GM12878 (cell line): ENCODE data around the gene RAPGEF6.

Source experiments
- EP300 ChIP-seq, 2 experiments: fragments of 150-350 bp in 1 of 2; IDR thresholded peaks; 2 replicates each; pipeline ENCODE4 v1.6.1; 2011 to 2012; ENCODE audit warnings: low read depth in 2 of 2, low read length in 2 of 2, borderline replicate concordance in 1 of 2, improper control_type of control experiment in 1 of 2, inconsistent platforms in 1 of 2; ENCODE audit not compliant: control insufficient read depth in 1 of 2
- MEF2A ChIP-seq: IDR thresholded peaks from 2 replicates; pipeline ENCODE4 v1.6.1; 2011; ENCODE audit warnings: low read depth, mild to moderate bottlenecking, low read length, moderate library complexity; ENCODE audit not compliant: insufficient read depth
- NFIC ChIP-seq: IDR thresholded peaks from 2 replicates; pipeline ENCODE4 v1.6.1; 2012; ENCODE audit warnings: low read depth, mild to moderate bottlenecking, inconsistent platforms, low read length, moderate library complexity
- POLR2AphosphoS2 ChIP-seq: IDR thresholded peaks from 2 replicates; pipeline ENCODE4 v1.6.1; 2011; ENCODE audit warnings: low read depth, mild to moderate bottlenecking, low read length, improper control_type of control experiment, moderate library complexity
- RB1 ChIP-seq: fragments of 450-650 bp; formaldehyde crosslinking; IDR thresholded peaks from 2 replicates; pipeline ENCODE4 v1.6.1; 2017; ENCODE audit warnings: mild to moderate bottlenecking, borderline replicate concordance
- RCOR1 ChIP-seq: conservative IDR thresholded peaks from 2 replicates; pipeline ENCODE4 v1.6.1; 2012; ENCODE audit warnings: low read depth, low read length, improper control_type of control experiment
- SRF ChIP-seq, 2 experiments: IDR thresholded peaks; 2 replicates each; pipeline ENCODE4 v1.6.1; 2011; ENCODE audit warnings: low read depth in 2 of 2, low read length in 2 of 2, mild to moderate bottlenecking in 1 of 2, moderate library complexity in 1 of 2
- TCF7 ChIP-seq: IDR thresholded peaks from 2 replicates; pipeline ENCODE4 v1.6.1; 2014; ENCODE audit warnings: antibody characterized with exemption, borderline replicate concordance
- ZNF384 ChIP-seq: IDR thresholded peaks from 2 replicates; pipeline ENCODE4 v1.6.1; 2012; ENCODE audit warnings: low read depth, mild to moderate bottlenecking, low read length, improper control_type of control experiment, borderline replicate concordance
- TF ChIP-seq, protein P1 (sequence below), 3 experiments: IDR thresholded peaks in 2 of 3; conservative IDR thresholded peaks in 1 of 3; 2 replicates each; pipeline ENCODE4 v1.5.1; 2011; ENCODE audit warnings: low read depth in 3 of 3, low read length in 3 of 3, mild to moderate bottlenecking in 3 of 3, control low read depth in 2 of 3, moderate library complexity in 2 of 3, inconsistent platforms in 1 of 3, mixed read lengths in 1 of 3; ENCODE audit not compliant: control insufficient read depth in 2 of 3, insufficient read depth in 1 of 3; ENCODE audit errors: extremely low read depth in 1 of 3
- TF ChIP-seq, protein P2 (sequence below): fragments of 450-650 bp; IDR thresholded peaks from 2 replicates; pipeline ENCODE4 v1.6.1; 2018; ENCODE audit warnings: mild to moderate bottlenecking, low read depth, moderate library complexity; ENCODE audit not compliant: partially characterized antibody

DNA sequence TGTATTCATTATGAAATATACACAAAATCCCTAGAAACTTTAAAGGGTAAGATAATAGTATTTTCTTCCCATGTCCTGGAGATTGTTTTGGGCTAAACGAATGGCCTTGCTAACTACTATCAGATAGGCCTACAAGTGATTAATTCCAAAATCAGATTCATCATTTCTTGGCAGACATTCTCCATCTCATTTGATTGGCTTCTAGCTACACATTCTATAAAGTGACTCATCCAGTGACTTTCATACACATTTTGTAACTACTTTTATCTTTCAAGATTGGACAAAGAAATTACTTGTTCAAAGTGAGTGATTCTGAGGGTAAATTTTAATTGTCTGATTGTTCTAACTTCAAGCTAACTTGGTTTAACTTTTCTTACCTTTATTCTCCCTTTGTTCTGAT, 93.3 kb downstream of the RAPGEF6 start:
- TF ChIP-seq EP300 (IDR thresholded peaks at IDR 0.05; ENCODE audit: borderline replicate concordance in 1 of 2, control insufficient read depth in 1 of 2, low read depth in 2 of 2, low read length in 2 of 2) = no peak
- no peak for TF ChIP-seq NFIC
- TF ChIP-seq MEF2A = no peak
- no peak for TF ChIP-seq POLR2AphosphoS2
- TF ChIP-seq, protein P1, sequence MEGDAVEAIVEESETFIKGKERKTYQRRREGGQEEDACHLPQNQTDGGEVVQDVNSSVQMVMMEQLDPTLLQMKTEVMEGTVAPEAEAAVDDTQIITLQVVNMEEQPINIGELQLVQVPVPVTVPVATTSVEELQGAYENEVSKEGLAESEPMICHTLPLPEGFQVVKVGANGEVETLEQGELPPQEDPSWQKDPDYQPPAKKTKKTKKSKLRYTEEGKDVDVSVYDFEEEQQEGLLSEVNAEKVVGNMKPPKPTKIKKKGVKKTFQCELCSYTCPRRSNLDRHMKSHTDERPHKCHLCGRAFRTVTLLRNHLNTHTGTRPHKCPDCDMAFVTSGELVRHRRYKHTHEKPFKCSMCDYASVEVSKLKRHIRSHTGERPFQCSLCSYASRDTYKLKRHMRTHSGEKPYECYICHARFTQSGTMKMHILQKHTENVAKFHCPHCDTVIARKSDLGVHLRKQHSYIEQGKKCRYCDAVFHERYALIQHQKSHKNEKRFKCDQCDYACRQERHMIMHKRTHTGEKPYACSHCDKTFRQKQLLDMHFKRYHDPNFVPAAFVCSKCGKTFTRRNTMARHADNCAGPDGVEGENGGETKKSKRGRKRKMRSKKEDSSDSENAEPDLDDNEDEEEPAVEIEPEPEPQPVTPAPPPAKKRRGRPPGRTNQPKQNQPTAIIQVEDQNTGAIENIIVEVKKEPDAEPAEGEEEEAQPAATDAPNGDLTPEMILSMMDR (IDR thresholded peaks at IDR 0.05 in 2 of 3, conservative IDR thresholded peaks at IDR 0.05 in 1 of 3; ENCODE audit: control insufficient read depth in 2 of 3, extremely low read depth in 1 of 3, insufficient read depth in 1 of 3, low read depth in 3 of 3, low read length in 3 of 3) = no peak
- no peak for TF ChIP-seq SRF (IDR thresholded peaks at IDR 0.05; ENCODE audit: low read depth in 2 of 2, low read length in 2 of 2)
- TF ChIP-seq, protein P2, sequence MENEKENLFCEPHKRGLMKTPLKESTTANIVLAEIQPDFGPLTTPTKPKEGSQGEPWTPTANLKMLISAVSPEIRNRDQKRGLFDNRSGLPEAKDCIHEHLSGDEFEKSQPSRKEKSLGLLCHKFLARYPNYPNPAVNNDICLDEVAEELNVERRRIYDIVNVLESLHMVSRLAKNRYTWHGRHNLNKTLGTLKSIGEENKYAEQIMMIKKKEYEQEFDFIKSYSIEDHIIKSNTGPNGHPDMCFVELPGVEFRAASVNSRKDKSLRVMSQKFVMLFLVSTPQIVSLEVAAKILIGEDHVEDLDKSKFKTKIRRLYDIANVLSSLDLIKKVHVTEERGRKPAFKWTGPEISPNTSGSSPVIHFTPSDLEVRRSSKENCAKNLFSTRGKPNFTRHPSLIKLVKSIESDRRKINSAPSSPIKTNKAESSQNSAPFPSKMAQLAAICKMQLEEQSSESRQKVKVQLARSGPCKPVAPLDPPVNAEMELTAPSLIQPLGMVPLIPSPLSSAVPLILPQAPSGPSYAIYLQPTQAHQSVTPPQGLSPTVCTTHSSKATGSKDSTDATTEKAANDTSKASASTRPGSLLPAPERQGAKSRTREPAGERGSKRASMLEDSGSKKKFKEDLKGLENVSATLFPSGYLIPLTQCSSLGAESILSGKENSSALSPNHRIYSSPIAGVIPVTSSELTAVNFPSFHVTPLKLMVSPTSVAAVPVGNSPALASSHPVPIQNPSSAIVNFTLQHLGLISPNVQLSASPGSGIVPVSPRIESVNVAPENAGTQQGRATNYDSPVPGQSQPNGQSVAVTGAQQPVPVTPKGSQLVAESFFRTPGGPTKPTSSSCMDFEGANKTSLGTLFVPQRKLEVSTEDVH = no peak
- no peak for TF ChIP-seq ZNF384
- TF ChIP-seq RB1 = no peak
- no peak for TF ChIP-seq TCF7
- no peak for TF ChIP-seq RCOR1
